ENCODE results near the gene AGRN.

- TF ChIP-seq REST (IDR thresholded peaks at IDR 0.05) (no peak), CTCF (IDR thresholded peaks at IDR 0.05; ENCODE audit: low read depth, low read length, missing input control) (no peak), ATF3 (IDR thresholded peaks at IDR 0.05) (no peak), RXRA (IDR thresholded peaks at IDR 0.05) (no peak), ZBTB33 (IDR thresholded peaks at IDR 0.05) (no peak), TAF1 (conservative IDR thresholded peaks at IDR 0.05) (no peak), EGR1 (IDR thresholded peaks at IDR 0.05; ENCODE audit: low read depth in 2 of 2) (no peak)
Measured at GRCh38 chr1:1046767-1047166, 26.8 kb downstream of the AGRN start.
